Smooth muscle cell (in vitro differentiated cells): ENCODE measurements around the gene SELENOM. TPM values are rescaled to one million over a fixed set of nuclear protein-coding genes. Genes with fewer than 3 reads are reported as not detected.

Experiments used
- DNase-seq: peaks from one replicate; lab custom pipeline; 2025; ENCODE audit not compliant: unreplicated experiment; lab: John Stamatoyannopoulos, UW
- H2AFZ ChIP-seq: fragments of 200-600 bp; sonication (generic); 2 replicates; pipeline ENCODE4 v1.6.0; 2016; ENCODE audit warnings: antibody characterized with exemption, low read depth, mild to moderate bottlenecking
- H3F3A ChIP-seq: fragments of 200-600 bp; sonication (generic); 2 replicates; pipeline ENCODE4 v1.6.0; 2017; ENCODE audit warnings: antibody characterized with exemption, low read depth
- H3K27ac ChIP-seq: fragments of 200-600 bp; sonication (generic); 2 replicates; pipeline ENCODE4 v1.5.1; 2016; ENCODE audit warnings: low read depth, mild to moderate bottlenecking
- H3K27me3 ChIP-seq: fragments of 200-600 bp; sonication (generic); 2 replicates; pipeline ENCODE4 v1.6.1; 2016; ENCODE audit warnings: low read depth, mild to moderate bottlenecking
- H3K36me3 ChIP-seq: fragments of 200-600 bp; sonication (generic); 2 replicates; pipeline ENCODE4 v1.5.1; 2016; ENCODE audit warnings: low read depth
- H3K4me1 ChIP-seq: fragments of 200-600 bp; sonication (generic); 2 replicates; pipeline ENCODE4 v1.5.1; 2016; ENCODE audit warnings: low read depth
- H3K4me2 ChIP-seq: fragments of 200-600 bp; sonication (generic); 2 replicates; pipeline ENCODE4 v1.6.0; 2016; ENCODE audit warnings: mild to moderate bottlenecking
- H3K4me3 ChIP-seq: fragments of 200-600 bp; sonication (generic); 2 replicates; pipeline ENCODE4 v1.5.1; 2016; ENCODE audit warnings: mild to moderate bottlenecking
- H3K79me2 ChIP-seq: fragments of 200-600 bp; sonication (generic); 2 replicates; pipeline ENCODE4 v1.6.0; 2016; ENCODE audit warnings: low read depth, mild to moderate bottlenecking
- H3K9ac ChIP-seq: fragments of 200-600 bp; sonication (generic); 2 replicates; pipeline ENCODE4 v1.6.0; 2016; ENCODE audit warnings: low read depth
- H3K9me3 ChIP-seq: fragments of 200-600 bp; sonication (generic); replicated peaks from 2 replicates; pipeline ENCODE4 v1.5.1; 2016; ENCODE audit warnings: low read depth
- H4K20me1 ChIP-seq: fragments of 200-600 bp; sonication (generic); 2 replicates; pipeline ENCODE4 v1.6.0; 2016; ENCODE audit warnings: low read depth
- CTCF ChIP-seq: fragments of 200-600 bp; sonication (generic); IDR thresholded peaks from 2 replicates; pipeline ENCODE4 v1.5.1; 2017; ENCODE audit warnings: borderline replicate concordance, mild to moderate bottlenecking, antibody characterized with exemption; ENCODE audit not compliant: insufficient read depth, poor library complexity, severe bottlenecking
- WGBS: methylation state at CpG from one replicate; pipeline ENCODE4 v1.1.7; 2016; ENCODE audit warnings: low lambda C conversion rate; 5-methylcytosine and 5-hydroxymethylcytosine counted together
- polyA plus RNA-seq: library from polyadenylated mRNA; unstranded; fragments of >200 nt; fragmentation: Nextera tagmentation; extraction: Ambion mirVana; gene quantifications from 2 replicates; pipeline ENCODE4 v1.2.1, GENCODE V29; 2016
- total RNA-seq: library from RNA; depleted of rRNA; stranded (reverse); fragments of >200 nt; gene quantifications from 2 replicates; pipeline ENCODE4 v1.2.3, GENCODE V29; 2014

The SELENOM gene
- total and polyA plus RNA-seq, 2 experiments from 2014 or later = 450 to 600 TPM

GRCh38 chr22:31085928-31086327 lies 21.4 kb downstream of the SELENOM start:
- Histone ChIP-seq H3F3A (peaks cover 17% of the 10 kb centered on the region), H3K4me1 (peaks cover 28% of the 10 kb centered on the region), H3K4me2 (peak overlapping the region; percentile 91), H3K9ac (peak overlapping the region; percentile 68), H3K79me2 (peaks cover 37% of the 10 kb centered on the region), H4K20me1 (peaks cover 72% of the 10 kb centered on the region), H2AFZ (no peak overlapping the region), H3K36me3 (no peaks in the 10 kb centered on the region), H3K9me3 (no peaks in the 10 kb centered on the region), H3K27ac (peak overlapping the region; percentile 59), H3K4me3 (no peak overlapping the region), H3K27me3 (no peaks in the 10 kb centered on the region)
- 98% methylated on average over 3 of the region's 3 CpGs for whole genome bisulfite sequencing
- TF ChIP-seq CTCF = no peak
- DNase-seq = no peak

GRCh38 chr22:31085493-31085824 lies 21.9 kb downstream of the SELENOM start:
- Histone ChIP-seq H3K36me3 (no peaks in the 10 kb centered on the region), H3K79me2 (peaks cover 37% of the 10 kb centered on the region), H3K27me3 (no peaks in the 10 kb centered on the region), H3K4me2 (peak overlapping the region; percentile 91), H2AFZ (no peak overlapping the region), H3K4me1 (peaks cover 28% of the 10 kb centered on the region), H4K20me1 (peaks cover 68% of the 10 kb centered on the region), H3F3A (peaks cover 17% of the 10 kb centered on the region), H3K4me3 (peak overlapping the region; percentile 73), H3K27ac (peak overlapping the region; percentile 59), H3K9me3 (no peaks in the 10 kb centered on the region), H3K9ac (peak overlapping the region; percentile 68)
- WGBS = 17% methylated on average over 9 of the region's 13 CpGs
- TF ChIP-seq CTCF = no peak
- no peak for DNase-seq

GRCh38 chr22:31084811-31085492 lies 22.4 kb downstream of the SELENOM start:
- 4% methylated on average over 61 of the region's 69 CpGs for WGBS
- peaks cover 63% of the 10 kb centered on the region for H4K20me1 ChIP-seq
- H3K9me3 ChIP-seq = no peaks in the 10 kb centered on the region
- peaks cover 17% of the 10 kb centered on the region for H3F3A ChIP-seq
- peak overlapping the region; percentile 20 for H2AFZ ChIP-seq
- peak; percentile 46 for DNase-seq
- H3K79me2 ChIP-seq = peaks cover 37% of the 10 kb centered on the region
- peaks cover 28% of the 10 kb centered on the region for H3K4me1 ChIP-seq
- H3K27me3 ChIP-seq = no peaks in the 10 kb centered on the region
- H3K4me2 ChIP-seq = peak overlapping the region; percentile 91
- peak; percentile 83 for TF ChIP-seq CTCF
- H3K27ac ChIP-seq = peak overlapping the region; percentile 62
- H3K36me3 ChIP-seq = no peaks in the 10 kb centered on the region
- H3K9ac ChIP-seq = peak overlapping the region; percentile 68
- peak overlapping the region; percentile 73 for H3K4me3 ChIP-seq
